Stomach (tissue), 9 donors: ENCODE results near the gene AGAP1. TPM values are rescaled to one million over a fixed set of nuclear protein-coding genes. Genes with fewer than 3 reads are reported as not detected.
A peak's percentile ranks its signal among the peaks of the same experiment; 100 is the strongest.
"Not testable (repeated sequence)": the region's sequence is repeated elsewhere in the genome, so short reads cannot be mapped to it uniquely, and the experiment has no call there.

ENCODE experiments used
- DNase-seq, 2 donors: peaks; one replicate each; pipeline versions ENCODE4 v3.0.0 to v3.0.0-alpha.2; 2013 to 2019
- H3K27ac ChIP-seq, 5 donors: fragments of 200-600 bp in 4 of 5; sonication (generic) in 4 of 5; one replicate each; pipeline ENCODE4 v1.5.1; 2013 to 2019; ENCODE audit warnings: mild to moderate bottlenecking in 1 of 5, moderate library complexity in 1 of 5
- H3K27me3 ChIP-seq, 3 donors: fragments of 200-600 bp; sonication (generic); one replicate each; pipeline ENCODE4 v1.5.1; 2017 to 2019; ENCODE audit warnings: mixed run types in 1 of 3
- H3K36me3 ChIP-seq, 4 donors: fragments of 200-600 bp; sonication (generic); 1 replicate in 3 of 4; 2 replicates in 1 of 4; pipeline ENCODE4 v1.5.1; 2016 to 2019
- H3K4me1 ChIP-seq, 4 donors: fragments of 200-600 bp; sonication (generic); one replicate each; pipeline ENCODE4 v1.5.1; 2016 to 2019
- H3K4me3 ChIP-seq, 4 donors: fragments of 200-600 bp; sonication (generic) in 3 of 4; one replicate each; pipeline ENCODE4 v1.5.1; 2016 to 2019; ENCODE audit warnings: mild to moderate bottlenecking in 1 of 4
- H3K9me3 ChIP-seq, 4 donors: fragments of 200-600 bp; sonication (generic); one replicate each; pipeline ENCODE4 v1.5.1; 2016 to 2019
- EP300 ChIP-seq: sonication (generic); formaldehyde crosslinking; IDR thresholded peaks from one replicate; pipeline ENCODE4 v1.6.1; 2017; ENCODE audit warnings: antibody characterized with exemption
- POLR2A ChIP-seq, 4 donors: fragments of 450-650 bp; IDR thresholded peaks; one replicate each; pipeline ENCODE4 v1.6.1; 2016; ENCODE audit warnings: antibody characterized with exemption in 4 of 4, control low read depth in 2 of 4, mild to moderate bottlenecking in 1 of 4, moderate library complexity in 1 of 4
- POLR2AphosphoS5 ChIP-seq, 3 donors: sonication (generic); formaldehyde crosslinking; IDR thresholded peaks; one replicate each; pipeline ENCODE4 v1.6.1; 2016; ENCODE audit warnings: antibody characterized with exemption in 3 of 3
- WGBS, 5 donors: extraction: QIAGEN DNeasy Blood & Tissue Kit in 3 of 5; methylation state at CpG; one replicate each; pipeline versions ENCODE4 v1.1.5 to v1.1.7; 2013 to 2018; 5-methylcytosine and 5-hydroxymethylcytosine counted together
- intact Hi-C: fragments of 100-400 bp; cut with DNase I; formaldehyde crosslinking; loops from one replicate; pipeline ENCODE4 v1.15.1; 2023; ENCODE audit warnings: low total_unique reads
- polyA plus RNA-seq, 3 donors: library from polyadenylated mRNA; stranded (reverse); fragments of 200-250 nt; gene quantifications; one replicate each; pipeline ENCODE4 v1.2.3, GENCODE V29; 2013
- total RNA-seq, 5 donors: library from RNA; depleted of rRNA; stranded (reverse); fragments of >200 nt; gene quantifications; one replicate each; pipeline versions ENCODE4 v1.1.0 to v1.2.3, GENCODE V29; 2014 to 2016
- TF ChIP-seq, protein P1 (sequence below), 7 experiments: fragments of 450-650 bp in 4 of 7; fragments of 200-600 bp in 3 of 7; sonication (generic) in 3 of 7; IDR thresholded peaks; one replicate each; pipeline ENCODE4 v1.5.1; 2016 to 2019; ENCODE audit warnings: antibody characterized with exemption in 7 of 7, control low read depth in 2 of 7, mild to moderate bottlenecking in 1 of 7
- donor health status: healthy with polysubstance abuse.
- donor health status: Bipolar disorder and iron deficiency.
- donor health status: healthy.

Gene AGAP1
- total and polyA plus RNA-seq, 8 donors: 4.2 to 139 (median 35.0) TPM

DNA sequence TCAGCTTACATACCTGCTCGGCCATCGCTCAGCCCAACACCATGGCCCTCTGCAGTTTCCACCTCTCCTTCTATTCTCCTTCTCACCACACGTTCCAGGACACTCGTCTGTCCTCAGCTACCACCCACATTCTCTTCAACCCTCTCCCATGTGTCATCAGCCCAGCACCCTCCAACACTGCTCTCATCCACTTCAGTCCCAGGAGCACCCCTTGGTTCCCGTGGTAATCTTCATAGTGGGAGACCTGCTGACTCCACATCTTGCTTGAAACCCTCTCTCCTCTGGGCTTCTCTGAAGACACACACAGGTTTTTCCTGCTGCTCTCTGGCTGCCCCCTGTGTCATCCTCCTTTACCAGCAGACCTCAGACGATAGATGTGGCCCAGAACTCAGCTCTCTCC, 445.6 kb downstream of the AGAP1 start:
- no peak for TF ChIP-seq POLR2AphosphoS5 (IDR thresholded peaks at IDR 0.05)
- TF ChIP-seq EP300: no peak
- TF ChIP-seq POLR2A (IDR thresholded peaks at IDR 0.05): no peak
- TF ChIP-seq, protein P1, sequence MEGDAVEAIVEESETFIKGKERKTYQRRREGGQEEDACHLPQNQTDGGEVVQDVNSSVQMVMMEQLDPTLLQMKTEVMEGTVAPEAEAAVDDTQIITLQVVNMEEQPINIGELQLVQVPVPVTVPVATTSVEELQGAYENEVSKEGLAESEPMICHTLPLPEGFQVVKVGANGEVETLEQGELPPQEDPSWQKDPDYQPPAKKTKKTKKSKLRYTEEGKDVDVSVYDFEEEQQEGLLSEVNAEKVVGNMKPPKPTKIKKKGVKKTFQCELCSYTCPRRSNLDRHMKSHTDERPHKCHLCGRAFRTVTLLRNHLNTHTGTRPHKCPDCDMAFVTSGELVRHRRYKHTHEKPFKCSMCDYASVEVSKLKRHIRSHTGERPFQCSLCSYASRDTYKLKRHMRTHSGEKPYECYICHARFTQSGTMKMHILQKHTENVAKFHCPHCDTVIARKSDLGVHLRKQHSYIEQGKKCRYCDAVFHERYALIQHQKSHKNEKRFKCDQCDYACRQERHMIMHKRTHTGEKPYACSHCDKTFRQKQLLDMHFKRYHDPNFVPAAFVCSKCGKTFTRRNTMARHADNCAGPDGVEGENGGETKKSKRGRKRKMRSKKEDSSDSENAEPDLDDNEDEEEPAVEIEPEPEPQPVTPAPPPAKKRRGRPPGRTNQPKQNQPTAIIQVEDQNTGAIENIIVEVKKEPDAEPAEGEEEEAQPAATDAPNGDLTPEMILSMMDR (IDR thresholded peaks at IDR 0.05): no peak
- Histone ChIP-seq H3K27me3 (no peaks in the 10 kb centered on the region), H3K9me3 (no peaks in the 10 kb centered on the region), H3K4me3 (no peak overlapping the region), H3K27ac (no peak overlapping the region), H3K4me1 (peaks cover 0 to 6% (median 0%) of the 10 kb centered on the region in 4 donors), H3K36me3 (peaks cover 0 to 28% (median 20%) of the 10 kb centered on the region in 4 donors)
- WGBS, 5 donors: 90 to 96% (median 93%) methylated on average over 6 of the region's 6 CpGs
- DNase-seq: no peak
- intact Hi-C loops: no loop called here

DNA sequence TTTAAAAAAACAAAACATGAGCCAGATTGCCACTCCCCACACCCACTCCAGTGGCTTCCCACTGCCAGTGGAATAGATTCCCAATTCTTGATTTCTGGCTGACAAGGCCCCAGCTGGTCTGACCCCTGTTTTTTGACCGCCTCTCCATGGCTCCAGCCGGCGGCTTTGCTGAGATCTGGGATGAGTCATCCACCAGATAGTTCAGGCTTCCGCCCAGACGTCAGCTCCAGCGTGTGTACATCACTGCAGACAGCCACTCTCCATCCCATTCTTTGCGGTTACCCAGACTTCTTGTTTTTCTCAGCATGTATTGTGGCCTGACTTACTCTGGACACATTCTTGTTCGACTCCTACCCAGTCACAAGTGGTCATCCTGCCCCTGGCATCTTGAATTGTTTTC, 446.5 kb downstream of the AGAP1 start:
- Histone ChIP-seq H3K36me3 (peaks cover 0 to 28% (median 19%) of the 10 kb centered on the region in 4 donors), H3K9me3 (no peaks in the 10 kb centered on the region), H3K27ac (no peak overlapping the region), H3K27me3 (no peaks in the 10 kb centered on the region), H3K4me3 (no peak overlapping the region), H3K4me1 (no peaks in the 10 kb centered on the region)
- TF ChIP-seq EP300: no peak
- peak in 1 of 3 donors; percentile 33 for TF ChIP-seq POLR2AphosphoS5 (IDR thresholded peaks at IDR 0.05)
- DNase-seq: peak in 1 of 2 donors; percentile 70
- 61 to 81% (median 80%) methylated on average over 8 of the region's 8 CpGs for WGBS, 5 donors
- intact Hi-C loops: no loop called here

DNA sequence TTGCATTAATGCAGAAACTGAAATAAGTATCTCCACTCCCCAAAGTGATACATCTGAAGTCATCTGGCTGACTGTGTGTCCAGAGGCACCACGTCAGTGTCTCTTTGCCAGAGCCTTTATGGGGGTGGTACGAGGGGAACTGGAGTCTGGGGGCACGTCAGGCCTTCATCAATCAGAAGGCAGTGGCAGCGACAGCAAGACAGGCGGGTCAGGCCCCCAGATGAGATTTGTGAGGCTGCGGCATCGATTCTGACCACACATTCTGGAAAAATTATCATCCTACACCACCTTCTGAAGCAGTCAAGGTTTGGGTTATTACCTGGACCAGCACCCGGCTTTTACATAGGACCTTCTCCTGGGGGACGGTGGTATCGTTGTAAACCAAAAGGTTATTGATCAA, 450.7 kb downstream of the AGAP1 start:
- Histone ChIP-seq H3K4me3 (no peak overlapping the region), H3K27me3 (no peaks in the 10 kb centered on the region), H3K27ac (no peak overlapping the region), H3K9me3 (no peaks in the 10 kb centered on the region), H3K36me3 (peaks cover 0 to 9% (median 0%) of the 10 kb centered on the region in 4 donors), H3K4me1 (no peaks in the 10 kb centered on the region)
- WGBS, 5 donors: 88 to 97% (median 94%) methylated on average over 10 of the region's 10 CpGs
- intact Hi-C loops: no loop called here
- DNase-seq: no peak
- TF ChIP-seq POLR2A (IDR thresholded peaks at IDR 0.05): no peak
- no peak for TF ChIP-seq POLR2AphosphoS5 (IDR thresholded peaks at IDR 0.05)
- TF ChIP-seq EP300: no peak
- TF ChIP-seq, protein P1 (IDR thresholded peaks at IDR 0.05): no peak

DNA sequence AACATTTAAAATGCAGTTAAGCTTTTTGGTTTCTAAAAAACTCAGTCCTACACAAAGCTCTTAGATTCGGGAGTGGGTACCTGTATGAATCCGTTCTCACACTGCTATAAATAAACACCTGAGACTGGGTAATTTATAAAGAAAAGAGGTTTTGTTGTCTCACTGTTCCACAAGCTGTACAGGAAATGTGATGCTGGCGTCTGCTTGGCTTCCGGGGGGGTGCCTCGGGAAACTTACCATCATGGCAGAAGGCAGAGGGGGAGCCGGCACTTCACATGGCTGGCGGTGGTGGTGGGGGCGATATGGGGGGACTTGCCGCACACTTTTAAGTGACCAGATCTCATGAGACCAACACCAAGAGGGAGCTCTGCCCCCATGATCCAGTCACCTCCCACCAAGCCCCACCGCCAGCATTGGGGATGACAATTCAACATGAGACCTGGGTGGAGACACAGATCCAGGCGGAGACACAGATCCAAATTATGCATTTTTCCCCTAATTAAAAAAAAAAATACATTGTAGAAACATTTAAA, 451.8 kb downstream of the AGAP1 start:
- Histone ChIP-seq H3K4me1 (no peaks in the 10 kb centered on the region), H3K4me3 (no peak overlapping the region), H3K36me3 (peaks cover 0 to 6% (median 0%) of the 10 kb centered on the region in 4 donors), H3K27ac (no peak overlapping the region), H3K9me3 (no peaks in the 10 kb centered on the region), H3K27me3 (no peaks in the 10 kb centered on the region)
- no peak for TF ChIP-seq EP300
- TF ChIP-seq POLR2A (IDR thresholded peaks at IDR 0.05): no peak
- TF ChIP-seq, protein P1 (IDR thresholded peaks at IDR 0.05): no peak
- TF ChIP-seq POLR2AphosphoS5 (IDR thresholded peaks at IDR 0.05): no peak
- DNase-seq: no peak
- intact Hi-C loops: no loop called here
- 83 to 87% (median 87%) methylated on average over 11 of the region's 11 CpGs for WGBS, 5 donors

DNA sequence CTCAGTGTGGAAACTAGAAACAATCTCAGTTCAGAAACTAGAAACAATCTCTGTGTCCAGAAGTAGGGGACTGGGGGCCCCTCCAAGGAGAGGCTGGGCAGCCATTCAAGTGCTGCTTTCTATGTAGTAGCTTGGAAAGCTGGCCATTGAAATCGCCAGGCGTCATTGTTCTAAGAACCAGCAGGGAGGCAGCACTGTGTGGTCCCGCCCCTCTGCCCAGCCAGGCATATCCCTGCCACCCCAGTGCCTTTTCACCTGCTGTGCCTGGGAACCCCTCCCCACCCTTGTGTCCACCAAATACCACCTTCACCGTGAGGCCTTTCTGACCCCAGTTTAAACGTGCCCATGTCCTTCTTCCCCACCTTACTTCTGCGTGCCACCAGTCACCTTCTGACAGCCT, 452.7 kb downstream of the AGAP1 start:
- H3K9me3 ChIP-seq: no peaks in the 10 kb centered on the region
- H3K27me3 ChIP-seq: no peaks in the 10 kb centered on the region
- intact Hi-C loops: no loop called here
- no peaks in the 10 kb centered on the region for H3K4me1 ChIP-seq
- 91 to 95% (median 93%) methylated on average over 6 of the region's 6 CpGs for WGBS, 5 donors
- H3K27ac ChIP-seq: no peak overlapping the region
- H3K4me3 ChIP-seq: no peak overlapping the region
- no peak for DNase-seq
- TF ChIP-seq POLR2AphosphoS5 (IDR thresholded peaks at IDR 0.05) (no peak), POLR2A (IDR thresholded peaks at IDR 0.05) (no peak), EP300 (no peak)
- TF ChIP-seq, protein P1 (IDR thresholded peaks at IDR 0.05): no peak
- H3K36me3 ChIP-seq: peaks cover 0 to 5% (median 0%) of the 10 kb centered on the region in 4 donors

DNA sequence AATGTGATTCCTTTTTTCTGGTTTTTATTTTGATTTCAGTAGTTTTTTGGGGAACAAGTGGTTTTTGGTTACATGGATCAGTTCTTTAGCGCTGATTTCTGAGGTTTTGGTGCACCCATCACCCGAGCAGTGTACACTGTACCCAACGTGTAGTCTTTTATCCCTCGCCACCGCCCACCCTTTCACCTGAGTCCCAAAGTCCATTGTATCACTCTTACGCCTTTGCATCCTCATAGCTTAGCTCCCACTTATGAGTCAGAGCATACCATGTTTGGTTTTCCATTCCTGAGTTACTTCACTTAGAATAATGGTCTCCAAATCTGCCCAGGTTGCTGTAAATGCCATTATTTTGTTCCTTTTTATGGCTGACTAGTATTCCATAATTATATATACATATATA, 453.2 kb downstream of the AGAP1 start:
- H3K9me3 ChIP-seq, H3K4me1 ChIP-seq, H3K36me3 ChIP-seq, H3K27me3 ChIP-seq, H3K4me3 ChIP-seq, intact Hi-C loops, H3K27ac ChIP-seq, DNase-seq: not testable (repeated sequence)
- 75 to 87% (median 80%) methylated on average over 6 of the region's 6 CpGs for WGBS, 5 donors
